ENCODE measurements around the gene SLC34A2.

SLC34A2 gene

DNA sequence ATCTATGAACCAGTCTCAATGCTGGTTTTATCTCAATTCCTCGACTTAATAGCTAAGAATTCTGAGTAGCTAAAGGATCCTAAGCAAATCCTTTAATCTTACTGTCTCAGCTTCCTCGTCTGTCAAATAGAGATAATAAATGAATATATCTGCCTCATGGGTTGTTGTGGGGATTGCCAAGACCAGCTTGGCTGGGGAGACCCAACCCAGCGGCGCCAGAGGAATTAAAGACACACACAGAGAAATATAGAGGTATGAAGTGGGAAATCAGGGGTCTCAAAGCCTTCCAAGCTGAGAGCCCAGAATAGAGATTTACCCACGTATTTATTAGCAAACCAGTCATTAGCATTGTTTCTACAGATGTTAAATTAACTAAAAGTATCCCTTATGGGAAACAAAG, 41.9 kb downstream of the SLC34A2 start:
- Histone ChIP-seq H3K27me3 (ENCODE audit: insufficient read depth, low read depth, severe bottlenecking) (peaks cover 11% of the 10 kb centered on the region), H3K4me3 (ENCODE audit: low read depth, low read length) (no peak overlapping the region), H3K36me3 (no peaks in the 10 kb centered on the region), H3K9me3 (ENCODE audit: severe bottlenecking) (no peaks in the 10 kb centered on the region), H3K27ac (no peak overlapping the region)
- peak; percentile 76 for DNase-seq
- TF ChIP-seq, protein P1, sequence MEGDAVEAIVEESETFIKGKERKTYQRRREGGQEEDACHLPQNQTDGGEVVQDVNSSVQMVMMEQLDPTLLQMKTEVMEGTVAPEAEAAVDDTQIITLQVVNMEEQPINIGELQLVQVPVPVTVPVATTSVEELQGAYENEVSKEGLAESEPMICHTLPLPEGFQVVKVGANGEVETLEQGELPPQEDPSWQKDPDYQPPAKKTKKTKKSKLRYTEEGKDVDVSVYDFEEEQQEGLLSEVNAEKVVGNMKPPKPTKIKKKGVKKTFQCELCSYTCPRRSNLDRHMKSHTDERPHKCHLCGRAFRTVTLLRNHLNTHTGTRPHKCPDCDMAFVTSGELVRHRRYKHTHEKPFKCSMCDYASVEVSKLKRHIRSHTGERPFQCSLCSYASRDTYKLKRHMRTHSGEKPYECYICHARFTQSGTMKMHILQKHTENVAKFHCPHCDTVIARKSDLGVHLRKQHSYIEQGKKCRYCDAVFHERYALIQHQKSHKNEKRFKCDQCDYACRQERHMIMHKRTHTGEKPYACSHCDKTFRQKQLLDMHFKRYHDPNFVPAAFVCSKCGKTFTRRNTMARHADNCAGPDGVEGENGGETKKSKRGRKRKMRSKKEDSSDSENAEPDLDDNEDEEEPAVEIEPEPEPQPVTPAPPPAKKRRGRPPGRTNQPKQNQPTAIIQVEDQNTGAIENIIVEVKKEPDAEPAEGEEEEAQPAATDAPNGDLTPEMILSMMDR (IDR thresholded peaks at IDR 0.05; ENCODE audit: low read depth, low read length): no peak

DNA sequence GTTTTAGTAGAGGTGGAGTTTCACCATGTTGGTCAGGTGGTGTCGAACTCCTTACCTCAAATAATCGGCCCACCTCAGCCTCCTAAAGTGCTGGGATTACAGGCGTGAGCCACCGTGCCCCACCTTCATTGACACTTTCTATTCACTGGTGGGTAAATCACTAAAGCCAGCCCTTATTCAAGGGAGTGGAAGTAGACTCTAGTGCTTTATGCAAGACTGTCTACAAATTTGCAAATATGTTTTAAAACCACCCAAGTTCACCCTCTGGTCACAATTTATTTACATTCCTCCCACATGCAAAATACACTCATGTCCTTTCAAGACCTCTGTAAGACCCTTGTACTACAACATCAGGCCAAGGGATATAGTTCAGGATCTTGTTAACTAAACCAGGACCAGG, 45.0 kb downstream of the SLC34A2 start:
- no peak overlapping the region for H3K27ac ChIP-seq
- TF ChIP-seq, protein P1 (IDR thresholded peaks at IDR 0.05; ENCODE audit: low read depth, low read length): no peak
- no peak for DNase-seq

DNA sequence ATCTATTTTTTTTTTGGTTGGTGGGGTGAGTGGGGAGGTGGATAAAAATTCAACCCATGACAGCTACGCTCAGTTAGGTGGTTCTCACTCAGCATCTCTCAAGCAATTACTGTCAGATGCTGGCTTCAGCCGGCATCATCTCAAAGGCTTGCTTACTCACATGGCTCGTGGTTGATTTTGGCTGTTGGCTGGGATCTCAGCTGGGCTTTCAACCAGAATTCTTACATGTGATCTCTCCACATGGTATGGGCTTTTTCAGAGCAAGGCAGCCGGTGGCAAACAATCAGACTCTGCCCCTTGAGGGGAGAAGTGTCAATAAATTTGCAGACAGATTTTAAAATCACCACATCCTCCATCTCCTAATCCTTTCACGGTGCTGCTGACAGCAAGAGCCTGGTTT, 47.2 kb downstream of the SLC34A2 start:
- no peak overlapping the region for H3K4me3 ChIP-seq (ENCODE audit: low read depth, low read length)
- no peaks in the 10 kb centered on the region for H3K36me3 ChIP-seq
- no peak for DNase-seq
- H3K9me3 ChIP-seq (ENCODE audit: severe bottlenecking): no peaks in the 10 kb centered on the region
- H3K27me3 ChIP-seq (ENCODE audit: insufficient read depth, low read depth, severe bottlenecking): no peaks in the 10 kb centered on the region
- TF ChIP-seq, protein P1 (IDR thresholded peaks at IDR 0.05; ENCODE audit: low read depth, low read length): no peak
- H3K27ac ChIP-seq: no peak overlapping the region

More for the DNA sequence above, 45.0 kb downstream of the SLC34A2 start:
- Histone ChIP-seq H3K4me3 (ENCODE audit: low read depth, low read length) (no peak overlapping the region), H3K9me3 (ENCODE audit: severe bottlenecking) (no peaks in the 10 kb centered on the region), H3K27me3 (ENCODE audit: insufficient read depth, low read depth, severe bottlenecking) (peaks cover 3% of the 10 kb centered on the region), H3K36me3 (no peaks in the 10 kb centered on the region)

DNA sequence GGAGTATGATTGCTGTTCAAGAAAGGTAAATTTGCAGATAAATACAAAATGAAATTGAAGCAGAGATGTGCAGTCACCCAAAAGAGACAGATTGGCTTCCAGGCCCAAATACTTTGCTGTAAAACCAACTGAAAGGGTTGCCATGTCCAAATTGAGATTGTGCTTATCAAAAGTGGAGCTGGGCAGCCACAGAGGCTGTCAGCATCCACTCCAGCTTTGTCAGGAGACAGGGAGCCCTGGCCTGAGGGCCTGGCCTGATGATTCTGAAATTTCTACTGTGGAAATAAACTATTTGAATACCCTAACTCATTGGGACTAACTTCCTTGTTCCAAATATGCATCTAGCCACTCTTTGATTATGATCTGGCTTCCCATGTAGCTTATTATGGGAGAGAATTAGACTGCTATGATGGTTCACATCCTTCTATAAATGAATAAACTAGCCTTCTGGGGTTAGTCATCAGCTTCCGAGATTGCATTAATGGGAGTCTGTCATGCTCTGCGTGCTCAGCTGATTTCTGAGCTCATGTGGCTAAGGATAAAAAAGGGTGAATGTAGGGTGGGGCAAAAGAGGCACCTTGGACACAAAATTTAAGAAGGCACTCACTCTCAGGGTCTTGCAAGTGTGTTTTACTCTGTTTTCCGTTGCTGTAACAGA, 48.2 kb downstream of the SLC34A2 start:
- H3K36me3 ChIP-seq: no peaks in the 10 kb centered on the region
- no peak overlapping the region for H3K4me3 ChIP-seq (ENCODE audit: low read depth, low read length)
- H3K27me3 ChIP-seq (ENCODE audit: insufficient read depth, low read depth, severe bottlenecking): no peaks in the 10 kb centered on the region
- H3K27ac ChIP-seq: no peak overlapping the region
- TF ChIP-seq, protein P1 (IDR thresholded peaks at IDR 0.05; ENCODE audit: low read depth, low read length): no peak
- DNase-seq: no peak
- H3K9me3 ChIP-seq (ENCODE audit: severe bottlenecking): no peaks in the 10 kb centered on the region

DNA sequence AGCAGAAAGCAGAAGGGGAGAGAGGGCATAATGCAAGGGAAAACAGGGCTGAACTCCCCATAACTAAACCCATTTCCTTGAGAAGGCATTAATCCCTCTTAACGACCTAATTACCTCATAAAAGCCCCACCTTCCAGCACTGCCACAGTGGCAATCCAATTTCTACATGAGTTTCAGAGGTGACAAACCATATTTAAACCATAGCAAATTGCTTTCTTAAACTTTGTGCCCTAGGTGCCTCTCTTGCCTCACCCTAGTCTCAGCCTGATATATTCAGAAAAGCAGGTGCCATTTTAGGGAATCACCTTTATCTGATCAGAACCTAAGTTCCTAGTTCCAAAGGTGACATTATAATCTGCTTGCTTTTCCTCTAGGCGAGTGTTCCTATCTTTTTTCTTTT, 48.9 kb downstream of the SLC34A2 start:
- DNase-seq: no peak
- Histone ChIP-seq H3K36me3 (no peaks in the 10 kb centered on the region), H3K9me3 (ENCODE audit: severe bottlenecking) (no peaks in the 10 kb centered on the region), H3K27ac (no peak overlapping the region), H3K27me3 (ENCODE audit: insufficient read depth, low read depth, severe bottlenecking) (no peaks in the 10 kb centered on the region), H3K4me3 (ENCODE audit: low read depth, low read length) (no peak overlapping the region)
- TF ChIP-seq, protein P1 (IDR thresholded peaks at IDR 0.05; ENCODE audit: low read depth, low read length): no peak

DNA sequence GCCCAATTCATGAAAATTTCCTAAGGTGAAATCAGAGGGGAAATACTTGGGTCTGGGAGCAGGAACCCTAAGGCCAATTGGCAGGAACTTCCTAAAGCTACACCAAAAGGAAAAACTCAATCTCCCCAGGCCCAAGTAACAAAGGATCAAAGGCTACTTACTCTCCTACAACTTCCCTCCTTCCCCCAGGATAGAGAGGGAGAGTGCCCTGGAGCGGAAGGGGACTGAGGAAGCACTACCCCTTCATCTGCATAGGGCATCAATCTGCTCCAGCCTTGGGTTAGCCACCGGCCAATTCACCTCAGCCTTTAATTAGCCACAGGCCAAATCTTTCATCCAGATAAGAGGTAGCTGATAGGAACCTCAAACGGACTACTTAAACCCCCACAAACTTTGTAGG, 55.0 kb downstream of the SLC34A2 start:
- Histone ChIP-seq H3K4me3 (ENCODE audit: low read depth, low read length) (no peak overlapping the region), H3K27ac (no peak overlapping the region), H3K36me3 (no peaks in the 10 kb centered on the region), H3K9me3 (ENCODE audit: severe bottlenecking) (no peaks in the 10 kb centered on the region), H3K27me3 (ENCODE audit: insufficient read depth, low read depth, severe bottlenecking) (no peaks in the 10 kb centered on the region)
- TF ChIP-seq, protein P1 (IDR thresholded peaks at IDR 0.05; ENCODE audit: low read depth, low read length): no peak
- DNase-seq: no peak
